ENCODE data around the gene RNF220. TPM values are rescaled to one million over a fixed set of nuclear protein-coding genes. Genes with fewer than 3 reads are reported as not detected.
A peak's percentile ranks its signal among the peaks of the same experiment; 100 is the strongest.

RNF220 gene
- total and polyA plus RNA-seq, 9 of the 15 experiments (the other 6 are each of a cell fraction or from before 2014, with no cell fraction given) = 5.1 to 117 (median 66.9) TPM

DNA sequence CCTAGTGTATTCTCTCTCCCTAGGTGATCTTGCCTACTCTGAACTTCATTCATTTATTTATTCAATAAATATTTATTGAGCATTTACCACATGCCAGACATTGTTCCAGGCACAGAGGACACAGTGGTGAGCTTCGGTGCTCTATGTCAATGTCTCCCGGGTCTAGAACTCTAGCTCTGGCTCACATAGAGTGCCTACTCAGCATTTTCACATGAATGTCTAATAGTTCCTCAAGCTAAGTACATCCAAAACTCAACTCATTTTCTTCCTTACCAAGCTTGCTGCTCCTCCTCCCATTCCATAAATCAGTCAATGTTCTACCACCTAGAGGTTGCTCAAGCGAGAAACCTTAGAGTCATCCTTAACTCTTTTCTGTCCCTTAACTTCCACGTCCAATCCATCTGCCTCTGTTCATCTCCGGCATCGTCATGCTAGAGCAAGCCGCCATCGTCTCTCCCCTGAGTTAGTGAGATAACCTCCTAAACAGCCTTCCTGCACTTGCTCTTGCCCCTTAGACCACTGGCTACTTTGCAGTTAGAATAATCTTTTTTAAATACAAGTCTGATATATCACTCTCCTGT is 201.7 kb downstream of the RNF220 start:
- peaks cover 15 to 31% of the 10 kb centered on the region in 2 experiments; a peak in 4 of 5 replicates for H3K27me3 ChIP-seq (ENCODE audit: control insufficient read depth in 2 of 2, insufficient read depth in 2 of 2, low read length in 2 of 2)
- no TSS peak for BruUV-seq (replicated peaks)
- no peak for FAIRE-seq
- H3K4me2 ChIP-seq (ENCODE audit: insufficient read depth, low read length) = no peak overlapping the region
- no peaks in the 10 kb centered on the region for H3K9me3 ChIP-seq (replicated peaks; ENCODE audit: control insufficient read depth, insufficient read depth, low read depth, low read length)
- ATAC-seq = no peak; the same call in 2 of the 3 replicates
- H3K4me1 ChIP-seq (replicated peaks in 1 of 2; ENCODE audit: control insufficient read depth in 2 of 2, insufficient read depth in 2 of 2, low read length in 2 of 2) = peaks cover 21 to 31% of the 10 kb centered on the region in 2 experiments
- peaks cover 9% of the 10 kb centered on the region for H3K9me1 ChIP-seq (ENCODE audit: control insufficient read depth, insufficient read depth, low read length)
- H3K4me3 ChIP-seq = no peak overlapping the region
- peak in 1 of 4 experiments; percentile 49 for DNase-seq (ENCODE audit: extremely low read depth in 1 of 4, low spot score in 3 of 4)
- intact Hi-C loops (cut with micrococcal nuclease) = no loop called here
- CTCF ChIA-PET (ENCODE audit: low intra/inter-chr PET ratio) = no interaction called here
- no peaks in the 10 kb centered on the region for H3K79me2 ChIP-seq (ENCODE audit: control insufficient read depth, insufficient read depth, low read length)
- H3K36me3 ChIP-seq (ENCODE audit: control insufficient read depth, insufficient read depth, low read length) = no peaks in the 10 kb centered on the region
- in situ Hi-C loops (cut with MboI) = loop anchor here (5.0 kb wide), 1 partner anchor 46 kb away; no protein-coding TSS in a partner anchor
- H3K9ac ChIP-seq (ENCODE audit: insufficient read depth in 1 of 2, low read depth in 2 of 2, low read length in 2 of 2) = no peak overlapping the region
- H4K20me1 ChIP-seq (replicated peaks; ENCODE audit: control insufficient read depth, insufficient read depth, low read length) = peaks cover 3% of the 10 kb centered on the region; the same call in 1 of the 2 replicates
- H3K27ac ChIP-seq (ENCODE audit: extremely low read depth, low read depth, low read length) = no peak overlapping the region
- POLR2A ChIA-PET = interaction anchor here (0.6 to 1.1 kb wide), 3 partner anchors 9 to 25 kb away, joined by 3 read pairs; no protein-coding TSS in a partner anchor
- H2AFZ ChIP-seq (ENCODE audit: low read depth, low read length) = no peak overlapping the region
- WGBS (ENCODE audit: insufficient coverage, low coverage, missing lambda C conversion rate) = 4% methylated on average over 8 of the region's 8 CpGs
- TF ChIP-seq XRCC5 (IDR thresholded peaks at IDR 0.05; ENCODE audit: low read depth, low read length) (no peak), CHD4 (IDR thresholded peaks at IDR 0.05; ENCODE audit: insufficient read depth, insufficient replicate concordance, low read depth, low read length, poor library complexity, severe bottlenecking) (no peak), CHD2 (IDR thresholded peaks at IDR 0.05; ENCODE audit: low read depth, low read length) (no peak), PCBP2 (IDR thresholded peaks at IDR 0.05; ENCODE audit: low read depth, low read length, poor library complexity, severe bottlenecking) (no peak), ZNF146 (CRISPR knock-in tag; IDR thresholded peaks at IDR 0.05; ENCODE audit: unreplicated experiment) (no peak), SAFB2 (IDR thresholded peaks at IDR 0.05; ENCODE audit: borderline replicate concordance, low read depth, low read length, severe bottlenecking) (no peak), HNRNPUL1 (IDR thresholded peaks at IDR 0.05; ENCODE audit: low read length) (no peak), XRCC4 (IDR thresholded peaks at IDR 0.05; ENCODE audit: extremely low read depth, insufficient read depth, insufficient read length) (no peak), CREB3 (tag; conservative IDR thresholded peaks at IDR 0.05; ENCODE audit: low read depth) (no peak), ZFP30 (CRISPR knock-in tag; IDR thresholded peaks at IDR 0.05; ENCODE audit: borderline replicate concordance) (no peak), CBFA2T3 (IDR thresholded peaks at IDR 0.05) (0 out of 2 replicates have a peak, but pooled peaks have one; percentile 13), NFRKB (IDR thresholded peaks at IDR 0.05; ENCODE audit: low read depth) (no peak), C11orf30 (IDR thresholded peaks at IDR 0.05; ENCODE audit: low read depth) (peak; percentile 97), FOXA3 (CRISPR knock-in tag; conservative IDR thresholded peaks at IDR 0.05 in 1 of 2, IDR thresholded peaks at IDR 0.05 in 1 of 2) (no peak), NFE2 (IDR thresholded peaks at IDR 0.05; ENCODE audit: low read depth) (peak; percentile 37; the same call in 1 of the 2 replicates), ARID1B (IDR thresholded peaks at IDR 0.05) (no peak; the same call in 1 of the 2 replicates), RCOR1 (IDR thresholded peaks at IDR 0.05; ENCODE audit: borderline replicate concordance in 1 of 2, low read depth in 2 of 2, low read length in 2 of 2) (peak in 1 of 2 experiments; percentile 35; a peak in 1 of 4 replicates), SMARCC2 (IDR thresholded peaks at IDR 0.05; ENCODE audit: low read depth) (no peak), ZNF316 (IDR thresholded peaks at IDR 0.05) (peak; percentile 98), TEAD2 (tag; IDR thresholded peaks at IDR 0.05) (no peak), ILF3 (IDR thresholded peaks at IDR 0.05; ENCODE audit: borderline replicate concordance) (no peak)
- TF ChIP-seq, protein P1, sequence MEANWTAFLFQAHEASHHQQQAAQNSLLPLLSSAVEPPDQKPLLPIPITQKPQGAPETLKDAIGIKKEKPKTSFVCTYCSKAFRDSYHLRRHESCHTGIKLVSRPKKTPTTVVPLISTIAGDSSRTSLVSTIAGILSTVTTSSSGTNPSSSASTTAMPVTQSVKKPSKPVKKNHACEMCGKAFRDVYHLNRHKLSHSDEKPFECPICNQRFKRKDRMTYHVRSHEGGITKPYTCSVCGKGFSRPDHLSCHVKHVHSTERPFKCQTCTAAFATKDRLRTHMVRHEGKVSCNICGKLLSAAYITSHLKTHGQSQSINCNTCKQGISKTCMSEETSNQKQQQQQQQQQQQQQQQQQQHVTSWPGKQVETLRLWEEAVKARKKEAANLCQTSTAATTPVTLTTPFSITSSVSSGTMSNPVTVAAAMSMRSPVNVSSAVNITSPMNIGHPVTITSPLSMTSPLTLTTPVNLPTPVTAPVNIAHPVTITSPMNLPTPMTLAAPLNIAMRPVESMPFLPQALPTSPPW (CRISPR knock-in tag; IDR thresholded peaks at IDR 0.05) = no peak

Measured in K562 (cell line).